ENCODE measurements around the gene KRTAP13-2. TPM values are rescaled to one million over a fixed set of nuclear protein-coding genes. Genes with fewer than 3 reads are reported as not detected.

The KRTAP13-2 gene
- total RNA-seq, 1 donor from 2014 or later, result not detected

DNA sequence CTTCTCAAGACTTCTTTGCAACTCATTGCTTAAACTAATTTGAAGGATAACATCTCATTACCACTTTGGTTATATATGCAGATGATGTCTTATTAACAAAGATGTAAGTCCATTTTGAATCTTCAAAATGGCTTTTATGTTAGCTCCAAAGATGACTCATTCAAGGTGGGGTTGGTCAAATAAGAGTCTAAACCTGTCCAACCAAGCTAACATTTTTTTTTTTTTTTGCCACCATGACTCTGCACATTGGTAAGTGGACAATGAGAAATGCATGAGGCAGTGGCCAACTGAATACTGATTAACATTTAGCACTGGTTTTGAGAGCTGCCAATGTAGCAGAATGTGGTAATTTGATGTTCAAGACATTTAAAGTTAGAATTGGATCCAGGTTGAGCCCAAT is 34.3 kb downstream of the KRTAP13-2 start:
- Mint-ChIP-seq H3K4me3 (ENCODE audit: unreplicated experiment) (no peak overlapping the region), H3K27me3 (ENCODE audit: unreplicated experiment) (no peaks in the 10 kb centered on the region), H3K27ac (ENCODE audit: unreplicated experiment) (no peak overlapping the region), H3K9me3 (ENCODE audit: unreplicated experiment) (no peaks in the 10 kb centered on the region), H3K4me1 (ENCODE audit: unreplicated experiment) (no peaks in the 10 kb centered on the region), H3K36me3 (ENCODE audit: low read depth, unreplicated experiment) (no peaks in the 10 kb centered on the region)
- no peak for DNase-seq (ENCODE audit: low spot score)
- TF ChIP-seq, protein P1, sequence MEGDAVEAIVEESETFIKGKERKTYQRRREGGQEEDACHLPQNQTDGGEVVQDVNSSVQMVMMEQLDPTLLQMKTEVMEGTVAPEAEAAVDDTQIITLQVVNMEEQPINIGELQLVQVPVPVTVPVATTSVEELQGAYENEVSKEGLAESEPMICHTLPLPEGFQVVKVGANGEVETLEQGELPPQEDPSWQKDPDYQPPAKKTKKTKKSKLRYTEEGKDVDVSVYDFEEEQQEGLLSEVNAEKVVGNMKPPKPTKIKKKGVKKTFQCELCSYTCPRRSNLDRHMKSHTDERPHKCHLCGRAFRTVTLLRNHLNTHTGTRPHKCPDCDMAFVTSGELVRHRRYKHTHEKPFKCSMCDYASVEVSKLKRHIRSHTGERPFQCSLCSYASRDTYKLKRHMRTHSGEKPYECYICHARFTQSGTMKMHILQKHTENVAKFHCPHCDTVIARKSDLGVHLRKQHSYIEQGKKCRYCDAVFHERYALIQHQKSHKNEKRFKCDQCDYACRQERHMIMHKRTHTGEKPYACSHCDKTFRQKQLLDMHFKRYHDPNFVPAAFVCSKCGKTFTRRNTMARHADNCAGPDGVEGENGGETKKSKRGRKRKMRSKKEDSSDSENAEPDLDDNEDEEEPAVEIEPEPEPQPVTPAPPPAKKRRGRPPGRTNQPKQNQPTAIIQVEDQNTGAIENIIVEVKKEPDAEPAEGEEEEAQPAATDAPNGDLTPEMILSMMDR (IDR thresholded peaks at IDR 0.05; ENCODE audit: unreplicated experiment), result no peak

DNA sequence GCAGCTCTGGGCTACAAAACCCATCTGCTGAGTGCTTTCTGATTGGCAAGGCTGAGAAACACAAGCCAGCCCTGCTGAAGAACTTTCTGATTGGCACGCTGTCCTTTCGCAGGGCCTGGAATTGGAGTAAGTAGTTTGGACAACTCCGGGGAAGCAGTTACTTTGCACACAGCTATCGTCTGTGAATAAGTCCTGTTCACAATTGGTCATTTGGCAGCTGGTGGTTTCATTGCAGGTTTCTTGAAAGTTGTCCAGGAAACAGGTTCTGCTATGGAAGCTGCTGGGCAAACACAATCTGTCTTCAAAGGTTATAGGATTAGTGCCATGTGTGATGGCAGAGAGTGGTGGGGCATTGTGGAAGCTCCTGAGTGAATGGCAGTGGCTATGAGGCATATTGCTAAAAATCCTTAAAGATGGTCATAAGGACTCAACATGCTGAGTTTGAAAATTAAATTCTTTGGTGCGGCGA is 34.8 kb downstream of the KRTAP13-2 start, which contains the start of gene KRTAP27-1:
TSS of gene KRTAP27-1 (minus strand) at position 419 of the 469 bp plus-strand sequence. CDS start at position 393, 26 bp downstream.
- TF ChIP-seq, protein P1 (IDR thresholded peaks at IDR 0.05; ENCODE audit: unreplicated experiment), result no peak
- no peaks in the 10 kb centered on the region for H3K27me3 Mint-ChIP-seq (ENCODE audit: unreplicated experiment)
- no peaks in the 10 kb centered on the region for H3K4me1 Mint-ChIP-seq (ENCODE audit: unreplicated experiment)
- H3K27ac Mint-ChIP-seq (ENCODE audit: unreplicated experiment), result no peak within 1 kb of the TSS
- H3K36me3 Mint-ChIP-seq (ENCODE audit: low read depth, unreplicated experiment), result no peaks in the 10 kb centered on the region
- H3K9me3 Mint-ChIP-seq (ENCODE audit: unreplicated experiment), result no peaks in the 10 kb centered on the region
- DNase-seq (ENCODE audit: low spot score), result no peak
- no peak within 1 kb of the TSS for H3K4me3 Mint-ChIP-seq (ENCODE audit: unreplicated experiment)

DNA sequence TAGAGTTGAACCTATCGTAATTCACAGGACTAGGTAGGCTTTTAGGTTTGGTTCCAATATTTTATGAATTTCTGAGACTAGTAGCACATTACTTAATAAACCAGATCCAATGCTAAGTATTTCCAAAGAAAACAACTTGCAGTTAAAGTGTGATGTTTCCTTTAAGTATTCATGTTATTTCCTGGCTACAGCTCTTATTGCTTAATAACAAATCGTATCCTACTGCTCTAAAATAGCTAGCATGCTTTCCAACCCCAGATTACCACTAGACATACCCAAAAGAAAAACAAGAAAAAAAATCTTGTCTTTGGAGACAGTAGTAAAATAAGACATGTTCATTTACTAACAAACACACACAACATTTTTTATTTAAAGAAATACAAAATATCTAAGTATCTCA is 35.5 kb downstream of the KRTAP13-2 start:
- TF ChIP-seq, protein P1 (IDR thresholded peaks at IDR 0.05; ENCODE audit: unreplicated experiment), result no peak
- Mint-ChIP-seq H3K4me3 (ENCODE audit: unreplicated experiment) (no peak overlapping the region), H3K4me1 (ENCODE audit: unreplicated experiment) (no peaks in the 10 kb centered on the region), H3K27ac (ENCODE audit: unreplicated experiment) (no peak overlapping the region), H3K9me3 (ENCODE audit: unreplicated experiment) (no peaks in the 10 kb centered on the region), H3K27me3 (ENCODE audit: unreplicated experiment) (no peaks in the 10 kb centered on the region), H3K36me3 (ENCODE audit: low read depth, unreplicated experiment) (no peaks in the 10 kb centered on the region)
- no peak for DNase-seq (ENCODE audit: low spot score)

DNA sequence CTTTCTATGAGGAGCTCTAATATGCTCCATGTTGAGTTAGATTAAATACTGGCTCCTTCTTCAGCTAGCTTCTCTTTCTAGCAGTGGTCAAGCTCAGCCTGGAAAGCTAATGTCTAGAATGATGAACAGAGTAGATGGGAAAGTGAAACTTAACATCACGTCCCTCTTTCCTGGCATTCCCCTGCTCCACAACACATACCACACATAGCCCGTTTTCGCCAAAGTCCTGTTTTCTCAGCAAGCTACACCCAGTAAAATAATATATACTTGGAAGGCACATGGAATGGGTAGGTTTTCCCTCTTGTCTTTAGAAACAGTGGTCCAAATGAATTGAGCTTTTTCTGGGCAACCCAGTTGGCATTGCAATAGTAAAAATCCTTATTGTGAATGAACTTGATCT is 38.3 kb downstream of the KRTAP13-2 start:
- TF ChIP-seq, protein P1 (IDR thresholded peaks at IDR 0.05; ENCODE audit: unreplicated experiment), result no peak
- no peaks in the 10 kb centered on the region for H3K36me3 Mint-ChIP-seq (ENCODE audit: low read depth, unreplicated experiment)
- H3K27me3 Mint-ChIP-seq (ENCODE audit: unreplicated experiment), result no peaks in the 10 kb centered on the region
- H3K4me1 Mint-ChIP-seq (ENCODE audit: unreplicated experiment), result no peaks in the 10 kb centered on the region
- no peak for DNase-seq (ENCODE audit: low spot score)
- no peaks in the 10 kb centered on the region for H3K9me3 Mint-ChIP-seq (ENCODE audit: unreplicated experiment)
- H3K27ac Mint-ChIP-seq (ENCODE audit: unreplicated experiment), result no peak overlapping the region
- H3K4me3 Mint-ChIP-seq (ENCODE audit: unreplicated experiment), result no peak overlapping the region

DNA sequence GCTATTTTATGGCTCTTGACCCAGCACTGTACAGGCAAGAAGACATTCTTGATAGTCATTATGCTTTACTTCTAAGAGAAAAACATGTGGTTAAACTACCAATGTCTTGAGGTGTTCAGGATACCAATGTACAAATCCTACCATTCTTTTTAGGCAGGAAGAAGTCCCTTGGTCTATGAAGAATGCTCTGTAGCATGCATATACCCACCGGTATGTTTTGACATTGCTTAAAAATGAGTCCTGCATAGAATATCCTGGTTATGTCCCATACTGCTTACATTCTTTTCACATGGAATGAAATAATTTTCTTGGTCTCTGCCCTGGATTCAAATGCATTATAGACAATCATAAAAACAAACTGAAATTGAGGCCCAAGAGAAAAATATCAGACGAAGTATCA is 39.4 kb downstream of the KRTAP13-2 start:
- no peak for DNase-seq (ENCODE audit: low spot score)
- TF ChIP-seq, protein P1 (IDR thresholded peaks at IDR 0.05; ENCODE audit: unreplicated experiment), result no peak
- no peaks in the 10 kb centered on the region for H3K36me3 Mint-ChIP-seq (ENCODE audit: low read depth, unreplicated experiment)
- no peaks in the 10 kb centered on the region for H3K4me1 Mint-ChIP-seq (ENCODE audit: unreplicated experiment)
- H3K27ac Mint-ChIP-seq (ENCODE audit: unreplicated experiment), result no peak overlapping the region
- H3K4me3 Mint-ChIP-seq (ENCODE audit: unreplicated experiment), result no peak overlapping the region
- no peaks in the 10 kb centered on the region for H3K9me3 Mint-ChIP-seq (ENCODE audit: unreplicated experiment)
- H3K27me3 Mint-ChIP-seq (ENCODE audit: unreplicated experiment), result no peaks in the 10 kb centered on the region
